A549 (cell line): ENCODE measurements around the gene GPI.

Experiments
- BHLHE40 ChIP-seq: IDR thresholded peaks from 2 replicates; pipeline ENCODE4 v1.6.1; 2012; ENCODE audit warnings: low read depth, low read length, inconsistent platforms
- CEBPB ChIP-seq, 2 experiments: fragments of >200 bp in 1 of 2; sonication (Bioruptor Twin) in 1 of 2; formaldehyde crosslinking in 1 of 2; IDR thresholded peaks; 2 replicates each; pipeline ENCODE4 v1.6.1; 2012 to 2016
- CHD2 ChIP-seq: fragments of 150-350 bp; IDR thresholded peaks from 2 replicates; pipeline ENCODE4 v1.6.1; 2014; ENCODE audit warnings: low read length; ENCODE audit not compliant: partially characterized antibody
- CTCF ChIP-seq: fragments of >200 bp; sonication (Bioruptor Twin); formaldehyde crosslinking; IDR thresholded peaks from 3 replicates; pipeline ENCODE4 v1.5.1; 2016
- EHMT2 ChIP-seq: fragments of 200-600 bp; sonication (generic); IDR thresholded peaks from 2 replicates; pipeline ENCODE4 v1.6.1; 2016; ENCODE audit warnings: antibody characterized with exemption, low read depth, mild to moderate bottlenecking, moderate library complexity
- JUNB ChIP-seq: fragments of >200 bp; sonication (Bioruptor Twin); formaldehyde crosslinking; IDR thresholded peaks from 2 replicates; pipeline ENCODE4 v1.6.1; 2016
- KDM1A ChIP-seq: fragments of 200-600 bp; sonication (generic); IDR thresholded peaks from 2 replicates; pipeline ENCODE4 v1.6.1; 2016; ENCODE audit warnings: low read depth, mild to moderate bottlenecking
- MAFK ChIP-seq: fragments of 450-650 bp; IDR thresholded peaks from 2 replicates; pipeline ENCODE4 v1.6.1; 2014; ENCODE audit not compliant: partially characterized antibody
- MAX ChIP-seq: IDR thresholded peaks from 2 replicates; pipeline ENCODE4 v1.6.1; 2012
- MAZ ChIP-seq: fragments of 150-350 bp; IDR thresholded peaks from 2 replicates; pipeline ENCODE4 v1.6.1; 2014; ENCODE audit warnings: antibody characterized with exemption, low read depth, low read length, borderline replicate concordance
- NR3C1 ChIP-seq: fragments of >200 bp; sonication (Bioruptor Twin); formaldehyde crosslinking; IDR thresholded peaks from 3 replicates; pipeline ENCODE4 v1.6.1; 2017
- PHF8 ChIP-seq: fragments of 200-600 bp; sonication (generic); IDR thresholded peaks from 2 replicates; pipeline ENCODE4 v1.6.1; 2016; ENCODE audit warnings: low read depth, mild to moderate bottlenecking, antibody characterized with exemption, moderate library complexity, borderline replicate concordance
- POLR2A ChIP-seq: IDR thresholded peaks from 2 replicates; pipeline ENCODE4 v1.6.1; 2012; ENCODE audit warnings: mild to moderate bottlenecking, low read length
- RFX5 ChIP-seq: fragments of 450-650 bp; IDR thresholded peaks from 2 replicates; pipeline ENCODE4 v1.7.1; 2014; ENCODE audit warnings: antibody characterized with exemption, mild to moderate bottlenecking, moderate library complexity

DNA sequence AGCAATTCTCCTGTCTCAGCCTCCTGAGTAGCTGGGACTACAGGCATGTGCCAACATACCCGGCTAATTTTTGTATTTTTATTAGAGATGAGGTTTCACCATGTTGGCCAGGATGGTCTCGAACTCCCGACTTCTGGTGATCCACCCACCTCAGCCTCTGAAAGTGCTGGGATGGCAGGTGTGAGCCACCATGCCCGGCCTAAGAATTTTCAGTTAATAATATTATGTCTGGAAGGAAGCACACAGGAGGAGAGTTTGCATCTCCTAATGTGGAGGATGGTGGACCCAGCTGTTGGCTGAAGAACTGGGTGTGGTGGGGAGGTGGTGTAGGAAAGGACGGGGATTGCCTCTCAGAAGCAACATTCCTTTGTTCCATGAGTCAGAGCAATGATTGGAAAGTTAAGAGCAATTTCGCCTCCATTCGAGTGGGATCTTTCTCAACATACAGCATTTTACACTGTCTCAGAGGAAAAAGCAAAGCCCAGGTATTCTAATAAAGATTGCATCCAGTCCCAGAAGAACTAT lies 51.1 kb downstream of the GPI start:
- no peak for TF ChIP-seq CHD2
- no peak for TF ChIP-seq MAX
- TF ChIP-seq POLR2A: no peak
- no peak for TF ChIP-seq CTCF
- no peak for TF ChIP-seq PHF8
- no peak for TF ChIP-seq MAZ
- no peak for TF ChIP-seq EHMT2
- TF ChIP-seq CEBPB (IDR thresholded peaks at IDR 0.05): no peak
- no peak for TF ChIP-seq NR3C1
- TF ChIP-seq MAFK: no peak
- no peak for TF ChIP-seq BHLHE40
- TF ChIP-seq KDM1A: no peak
- no peak for TF ChIP-seq RFX5
- no peak for TF ChIP-seq JUNB
